Uterus (tissue), 2 donors: ENCODE measurements around the gene NUDT1.

Experiments used
- CTCF ChIP-seq, 4 experiments: fragments of 200-600 bp in 2 of 4; fragments of 450-650 bp in 2 of 4; sonication (generic) in 2 of 4; IDR thresholded peaks; one replicate each; pipeline ENCODE4 v1.5.1; 2016 to 2019; ENCODE audit warnings: antibody characterized with exemption in 4 of 4, mild to moderate bottlenecking in 2 of 4, moderate library complexity in 1 of 4
- POLR2A ChIP-seq, 2 donors: fragments of 450-650 bp; IDR thresholded peaks; one replicate each; pipeline ENCODE4 v1.6.1; 2016; ENCODE audit warnings: antibody characterized with exemption in 2 of 2, mild to moderate bottlenecking in 1 of 2, moderate library complexity in 1 of 2

DNA sequence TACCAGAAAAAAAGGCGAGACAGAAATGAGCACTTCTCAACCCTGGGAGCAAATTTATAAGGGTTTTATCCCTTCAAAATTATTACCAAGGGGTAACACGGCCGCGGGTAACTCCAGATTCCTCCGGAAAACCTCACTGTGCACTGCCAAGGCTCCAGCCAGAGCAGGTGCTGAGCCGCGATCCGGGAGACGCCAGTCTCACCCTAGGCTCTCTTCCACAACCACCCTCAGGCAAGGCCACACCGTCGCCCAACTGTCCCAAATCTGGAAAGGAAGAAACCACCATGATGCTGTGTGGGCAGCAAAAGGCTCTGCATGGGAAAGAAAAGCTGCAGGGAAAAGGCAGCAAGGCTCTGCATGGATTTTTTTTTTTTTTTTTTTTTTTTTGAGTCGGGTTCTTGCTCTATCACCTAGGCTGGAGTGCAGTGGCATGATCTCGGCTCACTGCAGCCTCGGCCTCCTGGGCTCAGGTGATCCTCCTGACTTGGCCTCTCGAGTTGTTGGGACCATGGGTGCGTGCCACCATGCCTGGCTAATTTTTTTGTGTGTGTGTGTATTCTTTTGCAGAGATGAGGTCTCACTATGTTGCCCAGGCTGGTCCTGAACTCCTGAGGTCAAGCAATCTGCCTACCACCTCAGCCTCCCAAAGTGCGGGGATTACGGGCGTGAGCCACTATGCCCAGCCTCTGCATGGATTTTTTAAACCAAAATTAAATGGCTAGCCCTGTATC lies 48.3 kb upstream of the NUDT1 start:
- TF ChIP-seq POLR2A (IDR thresholded peaks at IDR 0.05) (no peak), CTCF (IDR thresholded peaks at IDR 0.05) (no peak)
